HCT116 (cell line): Measurements from ENCODE around the gene PPEF2. TPM values are rescaled to one million over a fixed set of nuclear protein-coding genes. Genes with fewer than 3 reads are reported as not detected.

Experiments
- ATAC-seq: fragments of 200-7000 bp; cut with Tn5 transposase; 2 replicates; pipeline ENCODE4 v1.9.1; 2020; ENCODE audit warnings: mild to moderate bottlenecking, moderate library complexity
- BruUV-seq: library from RNA; stranded (reverse); fragments of 400-500 nt; replicated peaks from 2 replicates; lab custom pipeline; 2021; lab: Mats Ljungman, UMichigan
- CTCF ChIA-PET: fragments of 300-600 bp; sonication (Branson Sonifier 250); formaldehyde crosslinking; loops from one replicate; lab custom pipeline; 2021; ENCODE audit warnings: antibody characterized with exemption; lab: Charles Lee
- POLR2A ChIA-PET: fragments of 300-600, 350-600 bp; sonication (Branson Sonifier 250); formaldehyde crosslinking; loops from one replicate; lab custom pipeline; 2021; ENCODE audit warnings: antibody characterized with exemption; lab: Charles Lee
- RAD21 ChIA-PET, 2 experiments: fragments of 300-600 bp; sonication (Branson Sonifier 250); formaldehyde crosslinking; loops; one replicate each; lab custom pipeline; 2023; ENCODE audit warnings: low total read pairs in 2 of 2; ENCODE audit not compliant: uncharacterized antibody in 2 of 2, unreplicated experiment in 2 of 2, low non-redundant PET in 1 of 2; lab: Charles Lee
- DNase-seq: peaks from one replicate; pipeline ENCODE4 v3.0.0-alpha.2; 2010; ENCODE audit warnings: low read depth, low spot score
- H2AFZ ChIP-seq: fragments of 200-600 bp; shearing (Covaris generic), sonication (generic); 2 replicates; pipeline ENCODE4 v1.6.1; 2017; ENCODE audit warnings: low read depth, mixed run types, mixed read lengths, antibody characterized with exemption, low read length; ENCODE audit not compliant: poor library complexity, severe bottlenecking
- H3K27ac ChIP-seq: 2 replicates; pipeline ENCODE4 v1.5.1; 2012; ENCODE audit warnings: low read depth, low read length
- H3K27me3 ChIP-seq: fragments of 200-600 bp; sonication (generic); 2 replicates; pipeline ENCODE4 v1.6.1; 2016; ENCODE audit warnings: mixed run types, low read length, mixed read lengths; ENCODE audit not compliant: insufficient read depth
- H3K36me3 ChIP-seq, 2 experiments: fragments of 200-500 bp in 1 of 2; fragments of 200-600 bp in 1 of 2; sonication (Bioruptor generic) in 1 of 2; sonication (generic) in 1 of 2; 2 replicates each; pipeline versions ENCODE4 v1.5.1 to v1.6.1; 2014 to 2016; ENCODE audit warnings: low read length in 2 of 2, inconsistent platforms in 1 of 2, mixed read lengths in 1 of 2, mixed run types in 1 of 2; ENCODE audit not compliant: insufficient read depth in 2 of 2, control insufficient read depth in 1 of 2
- H3K4me1 ChIP-seq, 2 experiments: fragments of 200-600 bp in 1 of 2; sonication (generic) in 1 of 2; 2 replicates each; pipeline versions ENCODE4 v1.5.1 to v1.6.1; 2012 to 2017; ENCODE audit warnings: low read length in 2 of 2, inconsistent platforms in 1 of 2, mild to moderate bottlenecking in 1 of 2, mixed read lengths in 1 of 2, mixed run types in 1 of 2, moderate library complexity in 1 of 2; ENCODE audit not compliant: insufficient read depth in 2 of 2, control insufficient read depth in 1 of 2
- H3K4me2 ChIP-seq: fragments of 200-600 bp; sonication (generic); 2 replicates; pipeline ENCODE4 v1.6.1; 2017; ENCODE audit warnings: mixed run types, low read length, mixed read lengths
- H3K4me3 ChIP-seq, 2 experiments: fragments of 200-600 bp in 1 of 2; sonication (generic) in 1 of 2; replicated peaks in 1 of 2; 2 replicates each; pipeline ENCODE4 v1.5.1; 2011 to 2016; ENCODE audit warnings: low read length in 2 of 2, control low read depth in 1 of 2, low read depth in 1 of 2, mild to moderate bottlenecking in 1 of 2, mixed read lengths in 1 of 2, mixed run types in 1 of 2
- H3K79me2 ChIP-seq: fragments of 200-600 bp; sonication (generic); 2 replicates; pipeline ENCODE4 v1.6.1; 2017; ENCODE audit warnings: mild to moderate bottlenecking, mixed run types, low read length, moderate library complexity, mixed read lengths; ENCODE audit not compliant: insufficient read depth
- H3K9ac ChIP-seq: fragments of 200-600 bp; sonication (generic); 2 replicates; pipeline ENCODE4 v1.6.1; 2016; ENCODE audit warnings: low read length, mixed read lengths
- H3K9me2 ChIP-seq: fragments of 200-600 bp; sonication (generic), shearing (Covaris generic); 2 replicates; pipeline ENCODE4 v1.6.1; 2017; ENCODE audit warnings: mixed run types, mild to moderate bottlenecking, moderate library complexity; ENCODE audit not compliant: insufficient read depth
- H3K9me3 ChIP-seq, 2 experiments: fragments of 200-500 bp in 1 of 2; fragments of 200-600 bp in 1 of 2; sonication (Bioruptor generic) in 1 of 2; sonication (generic) in 1 of 2; 2 replicates each; pipeline ENCODE4 v1.6.1; 2014 to 2017; ENCODE audit warnings: low read length in 2 of 2, mixed read lengths in 2 of 2, inconsistent platforms in 1 of 2, low read depth in 1 of 2, mild to moderate bottlenecking in 1 of 2, mixed run types in 1 of 2, moderate library complexity in 1 of 2; ENCODE audit not compliant: control insufficient read depth in 1 of 2, insufficient read depth in 1 of 2
- H4K20me1 ChIP-seq: fragments of 200-600 bp; sonication (generic), shearing (Covaris generic); 2 replicates; pipeline ENCODE4 v1.6.1; 2017; ENCODE audit warnings: mixed run types, mild to moderate bottlenecking, moderate library complexity; ENCODE audit not compliant: insufficient read depth
- CBX3 ChIP-seq: IDR thresholded peaks from 2 replicates; pipeline ENCODE4 v1.6.1; 2012; ENCODE audit warnings: low read depth
- EGR1 ChIP-seq: IDR thresholded peaks from 2 replicates; pipeline ENCODE4 v1.6.1; 2012; ENCODE audit warnings: low read depth
- EZH2 ChIP-seq: fragments of 200-600 bp; sonication (generic); IDR thresholded peaks from 2 replicates; pipeline ENCODE4 v1.6.1; 2017; ENCODE audit warnings: antibody characterized with exemption, mixed run types
- EZH2phosphoT487 ChIP-seq: fragments of 200-600 bp; IDR thresholded peaks from 2 replicates; pipeline ENCODE4 v1.6.1; 2018; ENCODE audit warnings: antibody characterized with exemption, borderline replicate concordance
- FOSL1 ChIP-seq: IDR thresholded peaks from 2 replicates; pipeline ENCODE4 v1.6.1; 2012; ENCODE audit warnings: low read depth
- POLR2AphosphoS5 ChIP-seq: IDR thresholded peaks from 2 replicates; pipeline ENCODE4 v1.6.1; 2011; ENCODE audit warnings: mild to moderate bottlenecking, low read depth, low read length, moderate library complexity
- REST ChIP-seq: IDR thresholded peaks from 2 replicates; pipeline ENCODE4 v1.6.1; 2012; ENCODE audit warnings: low read depth
- SIN3A ChIP-seq: IDR thresholded peaks from 2 replicates; pipeline ENCODE4 v1.6.1; 2012; ENCODE audit warnings: low read depth
- SP1 ChIP-seq: IDR thresholded peaks from 2 replicates; pipeline ENCODE4 v1.6.1; 2012; ENCODE audit warnings: low read depth
- SRF ChIP-seq: IDR thresholded peaks from 2 replicates; pipeline ENCODE4 v1.6.1; 2012; ENCODE audit warnings: low read depth
- TCF7L2 ChIP-seq: IDR thresholded peaks from 2 replicates; pipeline ENCODE4 v1.7.0; 2011; ENCODE audit warnings: borderline replicate concordance, inconsistent platforms; ENCODE audit not compliant: insufficient read depth, insufficient read length; ENCODE audit errors: extremely low read depth
- YY1 ChIP-seq: IDR thresholded peaks from 2 replicates; pipeline ENCODE4 v1.6.1; 2011; ENCODE audit warnings: low read length, low read depth, moderate library complexity, mild to moderate bottlenecking; ENCODE audit not compliant: insufficient replicate concordance; ENCODE audit errors: extremely low read depth
- ZNF274 ChIP-seq: fragments of 200-500 bp; sonication (Bioruptor generic); IDR thresholded peaks from 2 replicates; pipeline ENCODE4 v1.6.1; 2014; ENCODE audit warnings: mild to moderate bottlenecking, low read depth, low read length, inconsistent platforms
- intact Hi-C: fragments of 100-400 bp; cut with micrococcal nuclease; formaldehyde crosslinking; loops from 2 replicates; pipeline ENCODE4 v1.10.0; 2022
- total RNA-seq: library from RNA; stranded (reverse); gene quantifications from one replicate; pipeline ENCODE4 v1.2.1, GENCODE V29; 2021; ENCODE audit not compliant: unreplicated experiment
- TF ChIP-seq, protein P1 (sequence below): IDR thresholded peaks from 2 replicates; pipeline ENCODE4 v1.6.1; 2012
- TF ChIP-seq, protein P2 (sequence below): IDR thresholded peaks from 2 replicates; pipeline ENCODE4 v1.6.1; 2012

Gene PPEF2
- total RNA-seq, 1 experiment from 2014 or later: not detected

DNA sequence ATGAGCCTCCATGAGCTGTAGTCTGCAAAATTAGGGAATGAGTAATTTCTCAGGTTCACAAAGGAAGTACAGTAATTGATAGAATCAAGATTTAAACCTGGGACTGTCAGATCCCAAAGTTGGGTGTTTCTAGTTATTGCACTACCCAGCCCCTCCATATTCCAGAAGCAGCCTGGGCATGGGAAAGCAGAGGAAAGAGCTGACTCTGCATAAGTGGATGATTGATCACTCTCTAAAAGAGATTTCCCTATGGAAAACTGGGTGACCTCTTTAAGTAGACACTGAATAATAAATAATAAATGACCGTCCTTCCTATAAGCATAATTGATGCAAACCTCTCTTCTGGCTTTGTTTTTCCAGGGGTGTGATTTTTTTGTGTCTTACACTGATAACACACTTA, 33.4 kb upstream of the PPEF2 start:
- Histone ChIP-seq H3K36me3 (peaks cover 0 to 8% of the 10 kb centered on the region in 2 experiments; a peak in 1 of 4 replicates), H2AFZ (no peak overlapping the region), H3K4me2 (no peak overlapping the region), H3K79me2 (no peaks in the 10 kb centered on the region), H3K27ac (no peak overlapping the region), H3K4me1 (peaks cover 6 to 14% of the 10 kb centered on the region in 2 experiments), H3K27me3 (no peaks in the 10 kb centered on the region), H3K9ac (no peak overlapping the region), H3K9me3 (no peaks in the 10 kb centered on the region), H3K9me2 (no peaks in the 10 kb centered on the region), H3K4me3 (no peak overlapping the region), H4K20me1 (no peaks in the 10 kb centered on the region)
- no TSS peak for BruUV-seq
- intact Hi-C loops: no loop called here
- ChIA-PET POLR2A (no interaction called here), CTCF (no interaction called here), RAD21 (no interaction called here)
- DNase-seq (no peak), ATAC-seq (no peak)
- TF ChIP-seq EZH2 (no peak), SIN3A (no peak), EZH2phosphoT487 (no peak)

GRCh38 chr4:75930152-75930551, 27.9 kb upstream of the PPEF2 start:
- Histone ChIP-seq H3K9me3 (no peaks in the 10 kb centered on the region), H3K27ac (no peak overlapping the region), H2AFZ (no peak overlapping the region), H3K9me2 (no peaks in the 10 kb centered on the region), H3K79me2 (no peaks in the 10 kb centered on the region), H3K4me3 (no peak overlapping the region), H4K20me1 (no peaks in the 10 kb centered on the region), H3K9ac (no peak overlapping the region), H3K4me1 (peaks cover 4 to 11% of the 10 kb centered on the region in 2 experiments; a peak in 2 of 4 replicates), H3K4me2 (no peak overlapping the region), H3K36me3 (peaks cover 0 to 4% of the 10 kb centered on the region in 2 experiments; a peak in 1 of 4 replicates), H3K27me3 (no peaks in the 10 kb centered on the region)
- POLR2A ChIA-PET: no interaction called here
- DNase-seq (no peak), ATAC-seq (no peak)
- RAD21 ChIA-PET: no interaction called here
- CTCF ChIA-PET: no interaction called here
- no TSS peak for BruUV-seq
- intact Hi-C loops: no loop called here
- TF ChIP-seq SRF (no peak), ZNF274 (no peak), SIN3A (no peak), EZH2phosphoT487 (no peak), EGR1 (no peak), SP1 (no peak), TCF7L2 (no peak), CBX3 (no peak), YY1 (no peak), POLR2AphosphoS5 (no peak), REST (no peak), FOSL1 (no peak)
- TF ChIP-seq, protein P1, sequence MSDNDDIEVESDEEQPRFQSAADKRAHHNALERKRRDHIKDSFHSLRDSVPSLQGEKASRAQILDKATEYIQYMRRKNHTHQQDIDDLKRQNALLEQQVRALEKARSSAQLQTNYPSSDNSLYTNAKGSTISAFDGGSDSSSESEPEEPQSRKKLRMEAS: no peak
- TF ChIP-seq, protein P2, sequence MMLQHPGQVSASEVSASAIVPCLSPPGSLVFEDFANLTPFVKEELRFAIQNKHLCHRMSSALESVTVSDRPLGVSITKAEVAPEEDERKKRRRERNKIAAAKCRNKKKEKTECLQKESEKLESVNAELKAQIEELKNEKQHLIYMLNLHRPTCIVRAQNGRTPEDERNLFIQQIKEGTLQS: no peak
